ENCODE data around the gene CRTC2. TPM values are rescaled to one million over a fixed set of nuclear protein-coding genes. Genes with fewer than 3 reads are reported as not detected.

CRTC2 gene
- total RNA-seq, 1 donor from 2014 or later, result 60.6 TPM

- DNase-seq (ENCODE audit: low spot score), result no peak
Measured at GRCh38 chr1:153976819-153977249, 18.4 kb upstream of the CRTC2 start.

GRCh38 chr1:153973525-153973924, 15.1 kb upstream of the CRTC2 start:
- DNase-seq (ENCODE audit: low spot score), result no peak

GRCh38 chr1:153973071-153973470, 14.7 kb upstream of the CRTC2 start:
- DNase-seq (ENCODE audit: low spot score), result no peak

- no peak for DNase-seq (ENCODE audit: low spot score)
Measured at GRCh38 chr1:153970346-153970745, 11.9 kb upstream of the CRTC2 start.

GRCh38 chr1:153968972-153969371, 10.6 kb upstream of the CRTC2 start:
- DNase-seq (ENCODE audit: low spot score), result no peak

GRCh38 chr1:153968408-153968807, 10.0 kb upstream of the CRTC2 start:
- DNase-seq (ENCODE audit: low spot score), result no peak

GRCh38 chr1:153968000-153968363, 9.6 kb upstream of the CRTC2 start:
- peak; percentile 47 for DNase-seq (ENCODE audit: low spot score)

- DNase-seq (ENCODE audit: low spot score), result peak; percentile 92
Measured at GRCh38 chr1:153967107-153967999, 8.9 kb upstream of the CRTC2 start, which contains the start of gene CREB3L4. TSS of gene CREB3L4 (plus strand) at chr1:153967902. CDS start at chr1:153968526, 624 bp downstream.

GRCh38 chr1:153963850-153964331, 5.5 kb upstream of the CRTC2 start:
- peak; percentile 36 for DNase-seq (ENCODE audit: low spot score)

GRCh38 chr1:153963030-153963849, 4.8 kb upstream of the CRTC2 start, which contains the start of gene SLC39A1:
TSS of gene SLC39A1 (minus strand) at chr1:153963537. CDS start at chr1:153962715, 822 bp downstream.
- peak; percentile 98 for DNase-seq (ENCODE audit: low spot score)

- DNase-seq (ENCODE audit: low spot score), result peak; percentile 66
Measured at GRCh38 chr1:153962088-153963029, 3.9 kb upstream of the CRTC2 start.

- DNase-seq (ENCODE audit: low spot score), result no peak
Measured at GRCh38 chr1:153961421-153961820, 3.0 kb upstream of the CRTC2 start.

- DNase-seq (ENCODE audit: low spot score), result no peak
Measured at GRCh38 chr1:153960206-153960605, 1.8 kb upstream of the CRTC2 start.

GRCh38 chr1:153959454-153959853, 1.0 kb upstream of the CRTC2 start:
- no peak for DNase-seq (ENCODE audit: low spot score)

GRCh38 chr1:153958961-153959260, 499 bp upstream of the CRTC2 start:
- no peak for DNase-seq (ENCODE audit: low spot score)

- DNase-seq (ENCODE audit: low spot score), result no peak
Measured at GRCh38 chr1:153957744-153958110, 685 bp downstream of the CRTC2 start.

- DNase-seq (ENCODE audit: low spot score), result no peak
Measured at GRCh38 chr1:153956997-153957715, 1.3 kb downstream of the CRTC2 start.

GRCh38 chr1:153954826-153955225, 3.6 kb downstream of the CRTC2 start:
- no peak for DNase-seq (ENCODE audit: low spot score)

- no peak for DNase-seq (ENCODE audit: low spot score)
Measured at GRCh38 chr1:153953859-153954365, 4.5 kb downstream of the CRTC2 start.

GRCh38 chr1:153951801-153952200, 6.6 kb downstream of the CRTC2 start:
- no peak for DNase-seq (ENCODE audit: low spot score)

GRCh38 chr1:153951183-153951582, 7.2 kb downstream of the CRTC2 start:
- no peak for DNase-seq (ENCODE audit: low spot score)

Measured in mucosa of gallbladder (tissue), 1 donor.